Measurements from ENCODE around the gene NCEH1.

The NCEH1 gene, protein sequence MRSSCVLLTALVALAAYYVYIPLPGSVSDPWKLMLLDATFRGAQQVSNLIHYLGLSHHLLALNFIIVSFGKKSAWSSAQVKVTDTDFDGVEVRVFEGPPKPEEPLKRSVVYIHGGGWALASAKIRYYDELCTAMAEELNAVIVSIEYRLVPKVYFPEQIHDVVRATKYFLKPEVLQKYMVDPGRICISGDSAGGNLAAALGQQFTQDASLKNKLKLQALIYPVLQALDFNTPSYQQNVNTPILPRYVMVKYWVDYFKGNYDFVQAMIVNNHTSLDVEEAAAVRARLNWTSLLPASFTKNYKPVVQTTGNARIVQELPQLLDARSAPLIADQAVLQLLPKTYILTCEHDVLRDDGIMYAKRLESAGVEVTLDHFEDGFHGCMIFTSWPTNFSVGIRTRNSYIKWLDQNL

GRCh38 chr3:172710664-172711453 lies at the start of gene NCEH1:
Gene NCEH1 (minus strand): TSS chr3:172711067. CDS start chr3:172710984, 83 bp downstream.
- no peak for TF ChIP-seq GATA2 (IDR thresholded peaks at IDR 0.05; ENCODE audit: low read depth, low read length)
- no peak for TF ChIP-seq GATA3 (IDR thresholded peaks at IDR 0.05; ENCODE audit: low read depth, low read length)

DNA sequence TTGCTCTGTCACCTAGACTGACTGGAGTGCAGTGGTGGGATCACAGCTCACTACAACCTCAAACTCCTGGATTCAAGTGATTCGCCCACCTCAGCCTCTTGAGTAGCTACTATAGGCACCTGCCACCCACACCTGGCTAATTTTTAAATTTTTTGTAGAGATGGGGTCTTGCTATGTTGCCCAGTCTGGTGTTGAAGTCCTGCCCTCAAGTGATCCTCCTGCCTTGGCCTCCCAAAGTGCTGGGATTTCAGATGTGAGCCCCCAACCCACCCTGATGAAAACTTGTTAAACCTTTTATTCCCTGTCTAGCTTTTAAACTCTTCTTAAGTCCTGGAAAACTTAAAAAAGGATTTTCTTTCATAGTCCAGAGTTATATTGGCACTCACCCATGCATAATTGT lies 42.3 kb upstream of the NCEH1 start:
- no peak for TF ChIP-seq GATA2 (IDR thresholded peaks at IDR 0.05; ENCODE audit: low read depth, low read length)
- no peak for TF ChIP-seq GATA3 (IDR thresholded peaks at IDR 0.05; ENCODE audit: low read depth, low read length)

DNA sequence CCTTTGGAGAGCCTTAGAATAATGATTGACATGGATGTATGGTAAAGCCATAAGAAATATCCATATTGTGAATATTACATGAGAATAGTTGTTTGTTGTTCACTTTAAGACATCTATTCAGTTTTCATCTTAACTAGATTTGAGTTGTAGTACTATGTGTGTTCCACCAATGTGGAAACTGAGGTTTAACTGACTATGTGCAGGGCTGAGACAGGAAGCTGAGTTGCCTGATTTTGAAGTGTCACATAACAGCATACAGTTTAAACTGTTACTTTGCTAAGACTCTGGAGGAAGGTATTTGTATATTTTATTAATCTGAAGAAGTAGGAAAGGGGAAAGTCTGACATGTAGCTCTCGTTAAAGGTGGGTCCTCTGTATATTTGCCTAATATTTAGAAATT lies 41.8 kb upstream of the NCEH1 start:
- TF ChIP-seq GATA3 (IDR thresholded peaks at IDR 0.05; ENCODE audit: low read depth, low read length) (no peak), GATA2 (IDR thresholded peaks at IDR 0.05; ENCODE audit: low read depth, low read length) (no peak)

DNA sequence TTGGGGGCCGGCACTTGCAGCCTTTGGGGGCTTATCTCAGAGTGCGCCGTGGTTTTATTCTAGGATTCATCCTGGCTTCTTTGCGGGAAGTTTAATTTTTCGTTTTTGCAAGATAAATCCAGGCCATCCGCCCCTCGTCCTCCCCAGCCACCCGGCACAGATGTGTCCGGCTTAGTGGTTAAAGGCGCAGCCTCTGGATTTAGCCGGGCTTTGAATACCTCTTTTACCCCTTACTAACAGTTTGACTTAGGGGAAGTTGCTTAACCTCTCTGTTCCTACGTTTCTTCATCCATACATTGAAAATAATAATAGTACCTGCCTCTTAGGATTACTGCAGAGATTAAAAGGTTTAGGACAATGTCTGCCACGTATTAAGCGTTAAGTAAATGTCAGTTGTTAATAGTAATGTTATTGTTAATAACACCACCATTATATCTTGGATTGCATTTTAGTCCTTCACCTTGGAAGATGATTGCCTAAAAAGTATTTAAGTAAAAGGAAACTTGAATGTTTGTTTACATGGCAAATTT lies 40.4 kb upstream of the NCEH1 start:
- no peak for TF ChIP-seq GATA3 (IDR thresholded peaks at IDR 0.05; ENCODE audit: low read depth, low read length)
- no peak for TF ChIP-seq GATA2 (IDR thresholded peaks at IDR 0.05; ENCODE audit: low read depth, low read length)

DNA sequence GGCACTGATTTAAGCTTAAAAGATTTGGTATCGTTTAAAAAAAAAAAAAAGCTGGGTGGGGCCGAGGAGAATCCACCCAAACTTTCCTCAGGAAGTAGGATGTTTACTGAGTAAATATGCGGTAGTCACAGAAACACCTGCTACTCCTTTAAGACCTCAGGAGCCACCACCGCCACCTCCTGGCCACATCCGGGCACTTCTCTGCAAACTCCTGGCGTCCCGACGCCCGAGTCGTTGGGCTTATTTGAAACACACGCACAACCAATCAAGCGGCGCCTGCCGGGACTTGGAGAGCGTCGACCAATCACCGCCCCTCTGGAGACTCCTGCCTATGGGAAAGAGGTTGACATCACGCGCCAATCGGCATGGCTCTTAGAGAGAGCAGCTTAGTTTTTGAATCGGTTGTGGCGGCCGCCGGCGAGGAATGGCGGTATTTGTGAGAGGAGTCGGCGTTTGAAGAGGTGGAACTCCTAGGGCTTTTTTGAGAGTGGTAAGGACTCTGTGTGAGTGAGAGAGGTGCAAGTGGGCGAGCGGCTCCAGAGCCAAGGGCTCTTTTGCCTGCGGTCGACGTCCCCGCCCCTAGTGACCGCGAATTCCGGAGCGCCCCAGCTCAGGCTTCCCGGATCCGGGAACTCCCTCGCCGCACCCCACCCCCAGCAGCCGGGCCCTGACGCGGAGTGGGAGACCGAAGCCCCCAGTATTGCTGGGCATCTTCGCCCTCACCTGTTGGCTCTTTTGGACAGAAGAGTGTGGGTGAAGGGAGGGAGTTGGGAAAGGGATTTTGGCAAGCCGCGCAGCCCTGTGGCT lies 39.7 kb upstream of the NCEH1 start, which contains the start of gene ECT2:
Gene ECT2, plus strand, starts transcription at position 359 of the 807 bp plus-strand sequence. CDS start 3,805 bp downstream, outside the sequence.
- TF ChIP-seq GATA3 (IDR thresholded peaks at IDR 0.05; ENCODE audit: low read depth, low read length) (no peak), GATA2 (IDR thresholded peaks at IDR 0.05; ENCODE audit: low read depth, low read length) (no peak)

DNA sequence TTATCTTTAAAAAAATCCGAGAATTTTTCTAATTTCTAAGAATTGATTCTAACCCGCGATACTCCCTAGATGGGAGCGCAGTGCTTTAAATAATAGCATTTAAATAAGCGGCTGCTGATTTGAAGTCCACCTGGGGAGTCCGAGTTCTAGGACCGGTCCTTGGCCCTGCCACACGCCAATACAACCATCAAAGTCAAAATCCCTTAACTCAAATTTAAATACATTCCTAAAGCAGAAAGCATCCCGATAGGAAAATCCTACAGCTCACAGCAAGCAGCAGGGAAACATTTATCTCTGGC lies 39.2 kb upstream of the NCEH1 start:
- no peak for TF ChIP-seq GATA2 (IDR thresholded peaks at IDR 0.05; ENCODE audit: low read depth, low read length)
- no peak for TF ChIP-seq GATA3 (IDR thresholded peaks at IDR 0.05; ENCODE audit: low read depth, low read length)

GRCh38 chr3:172749230-172749965 lies 38.5 kb upstream of the NCEH1 start:
- TF ChIP-seq GATA3 (IDR thresholded peaks at IDR 0.05; ENCODE audit: low read depth, low read length) (no peak), GATA2 (IDR thresholded peaks at IDR 0.05; ENCODE audit: low read depth, low read length) (no peak)

- TF ChIP-seq GATA2 (IDR thresholded peaks at IDR 0.05; ENCODE audit: low read depth, low read length) (no peak), GATA3 (IDR thresholded peaks at IDR 0.05; ENCODE audit: low read depth, low read length) (no peak)
These were observed 35.6 kb upstream of the NCEH1 start for GRCh38 chr3:172746475-172746874.

GRCh38 chr3:172739462-172739861 lies 28.6 kb upstream of the NCEH1 start:
- TF ChIP-seq GATA2 (IDR thresholded peaks at IDR 0.05; ENCODE audit: low read depth, low read length) (no peak), GATA3 (IDR thresholded peaks at IDR 0.05; ENCODE audit: low read depth, low read length) (no peak)

DNA sequence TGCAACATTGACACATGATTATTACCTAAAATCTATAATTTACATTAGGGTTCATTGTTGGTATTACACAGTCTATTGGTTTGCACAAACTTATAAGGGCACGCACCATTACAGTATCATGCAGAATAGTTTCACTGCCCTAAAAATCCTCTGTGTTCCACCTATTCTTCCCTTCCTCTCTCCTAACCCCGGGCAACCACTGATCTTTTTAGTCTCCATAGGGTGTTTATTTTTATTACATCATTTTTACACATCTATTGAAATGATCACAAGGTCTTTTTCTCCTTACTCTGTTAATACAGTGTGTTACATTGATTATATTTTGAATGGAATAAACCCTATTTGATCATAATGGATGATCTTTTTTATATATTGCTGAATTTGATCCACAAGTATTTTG lies 24.1 kb upstream of the NCEH1 start:
- no peak for TF ChIP-seq GATA3 (IDR thresholded peaks at IDR 0.05; ENCODE audit: low read depth, low read length)
- TF ChIP-seq GATA2 (IDR thresholded peaks at IDR 0.05; ENCODE audit: low read depth, low read length) = no peak

GRCh38 chr3:172726380-172726779 lies 15.5 kb upstream of the NCEH1 start:
- TF ChIP-seq GATA2 (IDR thresholded peaks at IDR 0.05; ENCODE audit: low read depth, low read length) (no peak), GATA3 (IDR thresholded peaks at IDR 0.05; ENCODE audit: low read depth, low read length) (no peak)

GRCh38 chr3:172717493-172718088 lies 6.7 kb upstream of the NCEH1 start:
- TF ChIP-seq GATA3 (IDR thresholded peaks at IDR 0.05; ENCODE audit: low read depth, low read length) = no peak
- no peak for TF ChIP-seq GATA2 (IDR thresholded peaks at IDR 0.05; ENCODE audit: low read depth, low read length)

DNA sequence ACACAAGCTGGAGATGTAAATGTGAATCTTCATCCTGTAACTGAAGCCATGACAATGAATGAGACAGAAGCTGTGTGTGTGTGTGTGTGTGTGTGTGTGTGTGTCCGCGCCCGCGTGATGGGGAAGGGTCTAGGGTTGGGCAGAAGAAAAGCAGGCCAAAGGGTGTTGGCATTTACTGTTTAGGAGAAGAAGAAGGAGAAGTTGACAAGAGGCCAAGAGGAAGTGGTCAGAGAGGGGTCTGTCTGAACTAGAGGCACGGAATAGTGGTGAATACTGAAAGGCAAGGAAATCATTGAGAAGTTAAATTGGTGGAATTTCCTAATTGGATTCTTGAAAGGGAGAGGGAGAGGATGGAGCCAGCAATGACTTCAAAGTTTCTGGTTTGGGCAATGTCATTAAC lies 5.6 kb upstream of the NCEH1 start:
- TF ChIP-seq GATA2 (IDR thresholded peaks at IDR 0.05; ENCODE audit: low read depth, low read length) (no peak), GATA3 (IDR thresholded peaks at IDR 0.05; ENCODE audit: low read depth, low read length) (no peak)

Measured in SH-SY5Y (cell line).